ENCODE results near the gene TRERF1. TPM values are rescaled to one million over a fixed set of nuclear protein-coding genes. Genes with fewer than 3 reads are reported as not detected.
A peak's percentile ranks its signal among the peaks of the same experiment; 100 is the strongest.
"Not testable (repeated sequence)": the region's sequence is repeated elsewhere in the genome, so short reads cannot be mapped to it uniquely, and the experiment has no call there.

TRERF1 gene
- total RNA-seq, 1 donor from 2014 or later, result 3.8 TPM

DNA sequence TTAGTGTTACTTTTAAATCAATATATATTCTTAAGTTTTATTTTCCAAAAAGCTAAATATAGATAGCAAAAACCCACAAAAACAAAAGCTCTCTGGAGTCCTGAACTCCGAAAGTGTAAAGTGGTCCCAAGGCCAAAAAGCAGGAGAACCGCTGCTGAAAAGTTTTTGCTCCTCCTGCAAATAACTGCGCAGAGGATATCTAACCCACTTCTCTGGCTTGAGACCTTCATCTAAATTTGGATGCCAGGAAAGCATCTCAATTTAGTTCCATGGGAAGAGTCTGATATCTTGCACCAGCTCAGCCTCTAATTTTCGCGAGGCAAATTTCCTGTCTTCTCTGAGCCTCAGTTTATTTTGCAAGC, 234.6 kb downstream of the TRERF1 start:
- intact Hi-C loops (cut with DNase I), result no loop called here
- Histone ChIP-seq H3K27ac (peak overlapping the region; percentile 82), H3K9me3 (no peaks in the 10 kb centered on the region)

GRCh38 chr6:42216495-42216894, 235.2 kb downstream of the TRERF1 start:
- H3K9me3 ChIP-seq; H3K27ac ChIP-seq; intact Hi-C loops (cut with DNase I); H3K4me1 ChIP-seq; ATAC-seq; DNase-seq; H3K27me3 ChIP-seq; H3K4me3 ChIP-seq: not testable (repeated sequence)
- peaks cover 26% of the 10 kb centered on the region for H3K36me3 ChIP-seq

More for the DNA sequence above, 234.6 kb downstream of the TRERF1 start:
- TF ChIP-seq, protein P1, sequence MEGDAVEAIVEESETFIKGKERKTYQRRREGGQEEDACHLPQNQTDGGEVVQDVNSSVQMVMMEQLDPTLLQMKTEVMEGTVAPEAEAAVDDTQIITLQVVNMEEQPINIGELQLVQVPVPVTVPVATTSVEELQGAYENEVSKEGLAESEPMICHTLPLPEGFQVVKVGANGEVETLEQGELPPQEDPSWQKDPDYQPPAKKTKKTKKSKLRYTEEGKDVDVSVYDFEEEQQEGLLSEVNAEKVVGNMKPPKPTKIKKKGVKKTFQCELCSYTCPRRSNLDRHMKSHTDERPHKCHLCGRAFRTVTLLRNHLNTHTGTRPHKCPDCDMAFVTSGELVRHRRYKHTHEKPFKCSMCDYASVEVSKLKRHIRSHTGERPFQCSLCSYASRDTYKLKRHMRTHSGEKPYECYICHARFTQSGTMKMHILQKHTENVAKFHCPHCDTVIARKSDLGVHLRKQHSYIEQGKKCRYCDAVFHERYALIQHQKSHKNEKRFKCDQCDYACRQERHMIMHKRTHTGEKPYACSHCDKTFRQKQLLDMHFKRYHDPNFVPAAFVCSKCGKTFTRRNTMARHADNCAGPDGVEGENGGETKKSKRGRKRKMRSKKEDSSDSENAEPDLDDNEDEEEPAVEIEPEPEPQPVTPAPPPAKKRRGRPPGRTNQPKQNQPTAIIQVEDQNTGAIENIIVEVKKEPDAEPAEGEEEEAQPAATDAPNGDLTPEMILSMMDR (IDR thresholded peaks at IDR 0.05), result no peak
- peaks cover 9% of the 10 kb centered on the region for H3K4me1 ChIP-seq
- H3K27me3 ChIP-seq, result no peaks in the 10 kb centered on the region
- ATAC-seq (no peak), DNase-seq (no peak)
- H3K4me3 ChIP-seq, result peak overlapping the region; percentile 95
- H3K36me3 ChIP-seq, result peaks cover 21% of the 10 kb centered on the region

- TF ChIP-seq, protein P1 (IDR thresholded peaks at IDR 0.05), result no peak
- peaks cover 64% of the 10 kb centered on the region for H3K36me3 ChIP-seq
- no peaks in the 10 kb centered on the region for H3K9me3 ChIP-seq
- no peaks in the 10 kb centered on the region for H3K27me3 ChIP-seq
- H3K4me1 ChIP-seq, result peaks cover 9% of the 10 kb centered on the region
- intact Hi-C loops (cut with DNase I), result no loop called here
- H3K4me3 ChIP-seq, result no peak overlapping the region
- ATAC-seq (no peak), DNase-seq (no peak)
- no peak overlapping the region for H3K27ac ChIP-seq
These were observed 239.3 kb downstream of the TRERF1 start for GRCh38 chr6:42212442-42212841.

DNA sequence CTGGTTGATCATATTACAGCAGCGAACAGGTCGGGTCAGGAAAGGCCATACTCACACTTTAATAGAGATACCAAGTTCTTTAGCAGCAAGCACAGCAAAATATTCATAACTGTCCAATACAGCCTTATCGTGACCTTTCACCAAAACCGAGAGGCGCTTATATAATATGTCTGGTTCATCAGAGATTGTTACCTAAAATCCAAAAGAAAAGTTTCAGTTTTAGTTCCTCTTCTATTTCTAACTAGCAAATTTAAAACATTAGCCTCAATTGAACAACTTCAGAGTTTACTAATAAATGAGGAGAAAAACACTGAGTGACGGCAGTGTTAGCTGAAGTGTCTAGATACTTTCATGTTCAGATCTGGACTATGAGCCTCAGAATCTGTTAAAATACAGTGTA, 240.0 kb downstream of the TRERF1 start:
- no peak for DNase-seq
- ATAC-seq, result no peak
- H3K27ac ChIP-seq, result no peak overlapping the region
- H3K4me1 ChIP-seq, result peaks cover 4% of the 10 kb centered on the region
- peaks cover 71% of the 10 kb centered on the region for H3K36me3 ChIP-seq
- intact Hi-C loops (cut with DNase I), result no loop called here
- H3K4me3 ChIP-seq, result no peak overlapping the region
- no peaks in the 10 kb centered on the region for H3K9me3 ChIP-seq
- TF ChIP-seq, protein P1 (IDR thresholded peaks at IDR 0.05), result no peak
- no peaks in the 10 kb centered on the region for H3K27me3 ChIP-seq

- Histone ChIP-seq H3K36me3 (peaks cover 78% of the 10 kb centered on the region), H3K9me3 (no peaks in the 10 kb centered on the region), H3K4me1 (no peaks in the 10 kb centered on the region), H3K27ac (no peak overlapping the region), H3K4me3 (no peak overlapping the region), H3K27me3 (no peaks in the 10 kb centered on the region)
- TF ChIP-seq, protein P1 (IDR thresholded peaks at IDR 0.05), result no peak
- ATAC-seq, result no peak
- intact Hi-C loops (cut with DNase I), result no loop called here
- DNase-seq, result no peak
These were observed 241.2 kb downstream of the TRERF1 start for GRCh38 chr6:42210551-42210950.

GRCh38 chr6:42207559-42207958, 244.2 kb downstream of the TRERF1 start:
- H3K4me1 ChIP-seq; H3K27me3 ChIP-seq; H3K27ac ChIP-seq; DNase-seq; H3K4me3 ChIP-seq; H3K9me3 ChIP-seq; ATAC-seq; intact Hi-C loops (cut with DNase I): not testable (repeated sequence)
- H3K36me3 ChIP-seq, result peaks cover 66% of the 10 kb centered on the region

DNA sequence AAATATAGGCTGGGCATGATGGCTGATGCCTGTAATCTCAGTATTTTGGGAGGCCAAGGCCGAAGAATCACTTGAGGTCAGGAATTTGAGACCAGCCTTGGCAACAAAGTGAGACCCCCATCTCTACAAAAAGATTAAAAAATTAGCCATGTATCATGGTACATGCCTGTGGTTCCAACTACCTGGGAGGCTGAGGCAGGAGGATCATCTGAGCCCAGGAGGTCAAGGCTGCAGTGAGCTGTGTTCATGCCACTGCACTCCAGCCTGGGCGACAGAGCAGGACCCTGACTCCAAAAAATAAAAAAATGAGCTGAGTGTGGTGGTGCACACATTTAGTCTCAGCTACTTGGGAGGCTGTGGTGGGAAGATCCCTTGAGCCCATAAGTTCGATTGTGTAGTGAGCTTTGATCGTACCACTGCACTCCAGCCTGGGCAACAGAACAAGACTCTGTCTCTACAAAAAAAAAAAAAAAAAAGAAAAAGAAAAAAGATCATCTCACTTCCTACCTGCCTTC, 246.9 kb downstream of the TRERF1 start:
- Histone ChIP-seq H3K4me3 (no peak overlapping the region), H3K36me3 (peaks cover 42% of the 10 kb centered on the region), H3K27me3 (no peaks in the 10 kb centered on the region), H3K27ac (no peak overlapping the region), H3K4me1 (no peaks in the 10 kb centered on the region), H3K9me3 (no peaks in the 10 kb centered on the region)
- DNase-seq (no peak), ATAC-seq (no peak)
- intact Hi-C loops (cut with DNase I), result no loop called here
- TF ChIP-seq, protein P1 (IDR thresholded peaks at IDR 0.05), result no peak

Measured in upper lobe of right lung (tissue), 1 donor.